Measurements from ENCODE around the gene ZFP36.

DNA sequence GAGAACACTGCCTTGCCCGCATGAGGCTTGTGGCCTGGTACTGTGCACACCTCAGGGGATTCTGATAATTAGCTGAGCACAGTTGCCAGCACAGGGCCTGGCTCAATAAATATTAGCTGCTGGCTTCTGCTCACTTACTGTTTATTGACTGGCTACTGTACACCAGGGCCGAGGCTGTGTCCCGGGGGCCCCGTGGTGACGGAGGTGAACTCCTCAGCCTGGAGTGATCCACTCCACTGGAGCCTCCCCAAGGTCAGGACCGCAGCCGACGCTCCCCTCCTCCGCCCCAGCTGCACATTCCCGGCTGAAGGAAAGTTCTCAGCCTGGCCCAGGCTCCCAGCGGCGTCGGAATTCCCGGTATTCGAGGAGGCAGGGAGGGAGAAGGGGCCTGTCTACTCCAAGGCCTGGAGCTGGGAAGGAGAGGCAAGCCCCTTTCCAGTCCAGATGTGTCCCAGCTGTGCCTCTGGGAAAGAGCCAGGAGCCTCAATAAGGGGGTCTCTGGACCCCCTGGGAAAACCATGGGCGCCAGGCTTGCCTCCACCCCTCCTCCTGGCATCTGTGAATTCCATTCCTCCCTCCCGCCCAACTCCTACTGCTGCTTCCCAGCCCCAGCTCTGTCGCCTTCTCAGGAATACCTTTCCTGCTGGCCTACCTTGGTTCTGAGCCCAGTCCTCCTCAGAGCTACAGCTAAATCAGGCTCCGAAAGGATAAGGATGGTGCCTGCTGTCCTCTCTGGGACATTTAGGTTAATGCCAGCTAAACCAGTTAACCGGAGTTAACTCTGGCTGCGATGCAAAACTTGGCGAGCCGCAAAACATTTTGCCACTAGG, 21.9 kb downstream of the ZFP36 start:
- TF ChIP-seq CTCF (IDR thresholded peaks at IDR 0.05) (no peak), POLR2A (IDR thresholded peaks at IDR 0.05) (no peak)
